T-helper 17 cell (primary cell): ENCODE measurements around the gene GOLGA5. TPM values are rescaled to one million over a fixed set of nuclear protein-coding genes. Genes with fewer than 3 reads are reported as not detected.

Experiments used
- ATAC-seq: fragments of 150-1000 bp; cut with Tn5 transposase; 2 replicates; pipeline ENCODE4 v1.10.0; 2021; ENCODE audit warnings: mild to moderate bottlenecking, moderate library complexity
- DNase-seq, 3 donors: peaks; one replicate each; pipeline versions ENCODE4 v3.0.0 to v3.0.0-alpha.2; 2020 to 2021
- H3K9me3 ChIP-seq: one replicate; pipeline ENCODE4 v1.7.0; 2013; ENCODE audit warnings: low read length, mild to moderate bottlenecking; ENCODE audit not compliant: control insufficient read depth, poor library complexity, severe bottlenecking
- H3K27ac Mint-ChIP-seq: one replicate; pipeline ENCODE4 v1.8.0; 2022; ENCODE audit warnings: mild to moderate bottlenecking, moderate library complexity, mixed read lengths
- H3K27me3 Mint-ChIP-seq: one replicate; pipeline ENCODE4 v1.8.0; 2022; ENCODE audit warnings: mixed read lengths
- H3K36me3 Mint-ChIP-seq: one replicate; pipeline ENCODE4 v1.8.0; 2022; ENCODE audit warnings: low read depth, mixed read lengths
- H3K4me1 Mint-ChIP-seq: one replicate; pipeline ENCODE4 v1.8.0; 2022; ENCODE audit warnings: mild to moderate bottlenecking, mixed read lengths
- H3K4me3 Mint-ChIP-seq: one replicate; pipeline ENCODE4 v1.8.0; 2022; ENCODE audit warnings: mild to moderate bottlenecking, moderate library complexity, mixed read lengths
- total RNA-seq, 4 donors: library from RNA in 2 of 4; stranded (reverse) in 2 of 4; gene quantifications; one replicate each; pipeline ENCODE4 v1.2.3 and lab custom pipeline; 2022 to 2026

GOLGA5 gene
- total RNA-seq, 2 donors from 2014 or later: 12.0 to 12.4 TPM

- DNase-seq: no peak
- Mint-ChIP-seq H3K4me3 (no peak overlapping the region), H3K36me3 (peaks cover 6% of the 10 kb centered on the region), H3K4me1 (no peaks in the 10 kb centered on the region), H3K27ac (no peak overlapping the region), H3K27me3 (peaks cover 36% of the 10 kb centered on the region)
- no peak for ATAC-seq
- H3K9me3 ChIP-seq: no peaks in the 10 kb centered on the region
These were observed 90.3 kb downstream of the GOLGA5 start for GRCh38 chr14:92884410-92884809.

GRCh38 chr14:92885279-92886061 is 91.4 kb downstream of the GOLGA5 start:
- Mint-ChIP-seq H3K36me3 (peaks cover 3% of the 10 kb centered on the region), H3K4me1 (no peaks in the 10 kb centered on the region), H3K27me3 (peaks cover 27% of the 10 kb centered on the region), H3K4me3 (no peak overlapping the region), H3K27ac (no peak overlapping the region)
- no peaks in the 10 kb centered on the region for H3K9me3 ChIP-seq
- DNase-seq (no peak), ATAC-seq (no peak)

GRCh38 chr14:92886337-92886736 is 92.2 kb downstream of the GOLGA5 start:
- peaks cover 18% of the 10 kb centered on the region for H3K27me3 Mint-ChIP-seq
- no peak overlapping the region for H3K27ac Mint-ChIP-seq
- DNase-seq: no peak
- no peaks in the 10 kb centered on the region for H3K4me1 Mint-ChIP-seq
- ATAC-seq: no peak
- H3K4me3 Mint-ChIP-seq: no peak overlapping the region
- H3K9me3 ChIP-seq: no peaks in the 10 kb centered on the region
- H3K36me3 Mint-ChIP-seq: no peaks in the 10 kb centered on the region

- no peaks in the 10 kb centered on the region for H3K36me3 Mint-ChIP-seq
- peaks cover 10% of the 10 kb centered on the region for H3K27me3 Mint-ChIP-seq
- H3K9me3 ChIP-seq: no peaks in the 10 kb centered on the region
- H3K4me3 Mint-ChIP-seq: no peak overlapping the region
- H3K4me1 Mint-ChIP-seq: no peaks in the 10 kb centered on the region
- ATAC-seq (no peak), DNase-seq (no peak)
- H3K27ac Mint-ChIP-seq: no peak overlapping the region
These were observed 93.1 kb downstream of the GOLGA5 start for GRCh38 chr14:92887157-92887556.

- Mint-ChIP-seq H3K4me1 (no peaks in the 10 kb centered on the region), H3K27me3 (peaks cover 8% of the 10 kb centered on the region), H3K4me3 (no peak overlapping the region), H3K27ac (no peak overlapping the region), H3K36me3 (no peaks in the 10 kb centered on the region)
- no peaks in the 10 kb centered on the region for H3K9me3 ChIP-seq
- no peak for ATAC-seq
- DNase-seq: no peak
These were observed 94.8 kb downstream of the GOLGA5 start for GRCh38 chr14:92888896-92889295.

Other genes with a start within 250 kb of the GOLGA5 start
- 1 to 10 TPM; 5.2 to 8.3 TPM for gene LGMN, start 45.7 kb upstream of the GOLGA5 start, total RNA-seq
- gene CHGA, start 128.8 kb downstream of the GOLGA5 start, total RNA-seq: not detected